ENCODE measurements around the gene RFX2.

RFX2 gene

GRCh38 chr19:6048348-6048747 lies 62.0 kb downstream of the RFX2 start:
- Histone ChIP-seq H4K20me1 (ENCODE audit: insufficient read depth, low read length, poor library complexity, severe bottlenecking) (no peaks in the 10 kb centered on the region), H3K9ac (ENCODE audit: low read depth, low read length, poor library complexity, severe bottlenecking) (no peak overlapping the region), H2AFZ (ENCODE audit: low read length) (peak overlapping the region; percentile 20; the same call in 1 of the 2 replicates), H3K36me3 (ENCODE audit: insufficient read depth, low read length) (no peaks in the 10 kb centered on the region), H3K79me2 (ENCODE audit: insufficient read depth, low read length) (no peaks in the 10 kb centered on the region), H3K4me1 (ENCODE audit: insufficient read depth, low read length, poor library complexity, severe bottlenecking) (peaks cover 5% of the 10 kb centered on the region), H3K4me2 (ENCODE audit: low read depth, low read length, poor library complexity, severe bottlenecking) (peak overlapping the region; percentile 33), H3K9me2 (replicated peaks; ENCODE audit: low read depth, low read length) (no peaks in the 10 kb centered on the region), H3K27me3 (ENCODE audit: insufficient read depth, low read length, poor library complexity, severe bottlenecking) (no peaks in the 10 kb centered on the region), H3F3A (ENCODE audit: low read depth) (no peaks in the 10 kb centered on the region), H3K9me3 (ENCODE audit: insufficient read depth, low read depth, low read length) (no peaks in the 10 kb centered on the region), H3K4me3 (ENCODE audit: low read length, poor library complexity, severe bottlenecking) (no peak overlapping the region)
- TF ChIP-seq, protein P1, sequence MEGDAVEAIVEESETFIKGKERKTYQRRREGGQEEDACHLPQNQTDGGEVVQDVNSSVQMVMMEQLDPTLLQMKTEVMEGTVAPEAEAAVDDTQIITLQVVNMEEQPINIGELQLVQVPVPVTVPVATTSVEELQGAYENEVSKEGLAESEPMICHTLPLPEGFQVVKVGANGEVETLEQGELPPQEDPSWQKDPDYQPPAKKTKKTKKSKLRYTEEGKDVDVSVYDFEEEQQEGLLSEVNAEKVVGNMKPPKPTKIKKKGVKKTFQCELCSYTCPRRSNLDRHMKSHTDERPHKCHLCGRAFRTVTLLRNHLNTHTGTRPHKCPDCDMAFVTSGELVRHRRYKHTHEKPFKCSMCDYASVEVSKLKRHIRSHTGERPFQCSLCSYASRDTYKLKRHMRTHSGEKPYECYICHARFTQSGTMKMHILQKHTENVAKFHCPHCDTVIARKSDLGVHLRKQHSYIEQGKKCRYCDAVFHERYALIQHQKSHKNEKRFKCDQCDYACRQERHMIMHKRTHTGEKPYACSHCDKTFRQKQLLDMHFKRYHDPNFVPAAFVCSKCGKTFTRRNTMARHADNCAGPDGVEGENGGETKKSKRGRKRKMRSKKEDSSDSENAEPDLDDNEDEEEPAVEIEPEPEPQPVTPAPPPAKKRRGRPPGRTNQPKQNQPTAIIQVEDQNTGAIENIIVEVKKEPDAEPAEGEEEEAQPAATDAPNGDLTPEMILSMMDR (conservative IDR thresholded peaks at IDR 0.05; ENCODE audit: low read length), result no peak
- no peak for TF ChIP-seq EZH2phosphoT487 (IDR thresholded peaks at IDR 0.05; ENCODE audit: borderline replicate concordance)

GRCh38 chr19:6047741-6048251 lies 62.5 kb downstream of the RFX2 start:
- H3K79me2 ChIP-seq (ENCODE audit: insufficient read depth, low read length), result no peaks in the 10 kb centered on the region
- H2AFZ ChIP-seq (ENCODE audit: low read length), result peak overlapping the region; percentile 20; the same call in 1 of the 2 replicates
- H3K9me3 ChIP-seq (ENCODE audit: insufficient read depth, low read depth, low read length), result no peaks in the 10 kb centered on the region
- TF ChIP-seq EZH2phosphoT487 (IDR thresholded peaks at IDR 0.05; ENCODE audit: borderline replicate concordance), result no peak
- TF ChIP-seq, protein P1 (conservative IDR thresholded peaks at IDR 0.05; ENCODE audit: low read length), result peak; percentile 95
- no peaks in the 10 kb centered on the region for H3K9me2 ChIP-seq (replicated peaks; ENCODE audit: low read depth, low read length)
- H3K4me1 ChIP-seq (ENCODE audit: insufficient read depth, low read length, poor library complexity, severe bottlenecking), result peaks cover 5% of the 10 kb centered on the region
- no peaks in the 10 kb centered on the region for H4K20me1 ChIP-seq (ENCODE audit: insufficient read depth, low read length, poor library complexity, severe bottlenecking)
- no peak overlapping the region for H3K4me3 ChIP-seq (ENCODE audit: low read length, poor library complexity, severe bottlenecking)
- H3F3A ChIP-seq (ENCODE audit: low read depth), result no peaks in the 10 kb centered on the region
- no peaks in the 10 kb centered on the region for H3K36me3 ChIP-seq (ENCODE audit: insufficient read depth, low read length)
- H3K27me3 ChIP-seq (ENCODE audit: insufficient read depth, low read length, poor library complexity, severe bottlenecking), result no peaks in the 10 kb centered on the region
- no peak overlapping the region for H3K4me2 ChIP-seq (ENCODE audit: low read depth, low read length, poor library complexity, severe bottlenecking)
- no peak overlapping the region for H3K9ac ChIP-seq (ENCODE audit: low read depth, low read length, poor library complexity, severe bottlenecking)

GRCh38 chr19:6047256-6047655 lies 63.0 kb downstream of the RFX2 start:
- peaks cover 5% of the 10 kb centered on the region for H3K4me1 ChIP-seq (ENCODE audit: insufficient read depth, low read length, poor library complexity, severe bottlenecking)
- no peaks in the 10 kb centered on the region for H3K27me3 ChIP-seq (ENCODE audit: insufficient read depth, low read length, poor library complexity, severe bottlenecking)
- no peak overlapping the region for H2AFZ ChIP-seq (ENCODE audit: low read length)
- H3K9ac ChIP-seq (ENCODE audit: low read depth, low read length, poor library complexity, severe bottlenecking), result no peak overlapping the region
- H3K4me3 ChIP-seq (ENCODE audit: low read length, poor library complexity, severe bottlenecking), result no peak overlapping the region
- no peaks in the 10 kb centered on the region for H3K9me3 ChIP-seq (ENCODE audit: insufficient read depth, low read depth, low read length)
- H3F3A ChIP-seq (ENCODE audit: low read depth), result no peaks in the 10 kb centered on the region
- H3K79me2 ChIP-seq (ENCODE audit: insufficient read depth, low read length), result no peaks in the 10 kb centered on the region
- no peaks in the 10 kb centered on the region for H3K36me3 ChIP-seq (ENCODE audit: insufficient read depth, low read length)
- no peak for TF ChIP-seq EZH2phosphoT487 (IDR thresholded peaks at IDR 0.05; ENCODE audit: borderline replicate concordance)
- no peaks in the 10 kb centered on the region for H4K20me1 ChIP-seq (ENCODE audit: insufficient read depth, low read length, poor library complexity, severe bottlenecking)
- no peak overlapping the region for H3K4me2 ChIP-seq (ENCODE audit: low read depth, low read length, poor library complexity, severe bottlenecking)
- H3K9me2 ChIP-seq (replicated peaks; ENCODE audit: low read depth, low read length), result no peaks in the 10 kb centered on the region

GRCh38 chr19:6045108-6045507 lies 65.2 kb downstream of the RFX2 start:
- Histone ChIP-seq H3K27me3 (ENCODE audit: insufficient read depth, low read length, poor library complexity, severe bottlenecking) (no peaks in the 10 kb centered on the region), H3K4me3 (ENCODE audit: low read length, poor library complexity, severe bottlenecking) (no peak overlapping the region), H3K79me2 (ENCODE audit: insufficient read depth, low read length) (no peaks in the 10 kb centered on the region), H3K4me2 (ENCODE audit: low read depth, low read length, poor library complexity, severe bottlenecking) (no peak overlapping the region), H3K9me2 (replicated peaks; ENCODE audit: low read depth, low read length) (no peaks in the 10 kb centered on the region), H3K9ac (ENCODE audit: low read depth, low read length, poor library complexity, severe bottlenecking) (no peak overlapping the region), H2AFZ (ENCODE audit: low read length) (no peak overlapping the region), H3K4me1 (ENCODE audit: insufficient read depth, low read length, poor library complexity, severe bottlenecking) (peaks cover 5% of the 10 kb centered on the region), H4K20me1 (ENCODE audit: insufficient read depth, low read length, poor library complexity, severe bottlenecking) (no peaks in the 10 kb centered on the region), H3F3A (ENCODE audit: low read depth) (no peaks in the 10 kb centered on the region), H3K9me3 (ENCODE audit: insufficient read depth, low read depth, low read length) (no peaks in the 10 kb centered on the region), H3K36me3 (ENCODE audit: insufficient read depth, low read length) (no peaks in the 10 kb centered on the region)
- TF ChIP-seq, protein P1 (conservative IDR thresholded peaks at IDR 0.05; ENCODE audit: low read length), result no peak
- no peak for TF ChIP-seq EZH2phosphoT487 (IDR thresholded peaks at IDR 0.05; ENCODE audit: borderline replicate concordance)

Data from Loucy (cell line).